Esophagus squamous epithelium (tissue), 5 donors: Measurements from ENCODE around the gene TNPO1. TPM values are rescaled to one million over a fixed set of nuclear protein-coding genes. Genes with fewer than 3 reads are reported as not detected.

Experiments used
- DNase-seq: peaks from one replicate; lab custom pipeline; 2025; lab: John Stamatoyannopoulos, UW
- H3K27ac ChIP-seq, 4 donors: fragments of 200-600 bp; sonication (generic); one replicate each; pipeline ENCODE4 v1.5.1; 2016 to 2019; ENCODE audit warnings: mild to moderate bottlenecking in 1 of 4
- H3K27me3 ChIP-seq, 4 donors: fragments of 200-600 bp; sonication (generic); 1 replicate in 3 of 4; 2 replicates in 1 of 4; pipeline versions ENCODE4 v1.5.1 to v1.6.0; 2017 to 2021; ENCODE audit warnings: antibody characterized with exemption in 1 of 4
- H3K36me3 ChIP-seq, 3 donors: fragments of 200-600 bp; sonication (generic); one replicate each; pipeline ENCODE4 v1.5.1; 2016 to 2019
- H3K4me1 ChIP-seq, 3 donors: fragments of 200-600 bp; sonication (generic); one replicate each; pipeline ENCODE4 v1.5.1; 2017 to 2019
- H3K4me3 ChIP-seq, 4 donors: fragments of 200-600 bp; sonication (generic); 1 replicate in 3 of 4; 2 replicates in 1 of 4; pipeline ENCODE4 v1.5.1; 2016 to 2019; ENCODE audit warnings: mild to moderate bottlenecking in 2 of 4, moderate library complexity in 1 of 4
- H3K9me3 ChIP-seq, 3 donors: fragments of 200-600 bp; sonication (generic); one replicate each; pipeline ENCODE4 v1.5.1; 2016 to 2019
- POLR2A ChIP-seq, 4 donors: fragments of 450-650 bp; IDR thresholded peaks; one replicate each; pipeline ENCODE4 v1.6.1; 2017; ENCODE audit warnings: antibody characterized with exemption in 4 of 4, mild to moderate bottlenecking in 4 of 4, moderate library complexity in 3 of 4
- WGBS, 2 donors: methylation state at CpG; one replicate each; pipeline ENCODE4 v1.1.5; 2018; 5-methylcytosine and 5-hydroxymethylcytosine counted together
- intact Hi-C: fragments of 100-400 bp; cut with DNase I; formaldehyde crosslinking; loops from one replicate; pipeline ENCODE4 v1.15.0; 2022
- total RNA-seq, 4 donors: library from RNA; depleted of rRNA; stranded (reverse); fragments of >200 nt; gene quantifications; one replicate each; pipeline ENCODE4 v1.1.0, GENCODE V29; 2016
- TF ChIP-seq, protein P1 (sequence below), 6 experiments: fragments of 450-650 bp in 4 of 6; fragments of 200-600 bp in 2 of 6; sonication (generic) in 2 of 6; IDR thresholded peaks; one replicate each; pipeline ENCODE4 v1.5.1; 2016 to 2019; ENCODE audit warnings: antibody characterized with exemption in 6 of 6, mild to moderate bottlenecking in 4 of 6, moderate library complexity in 4 of 6
- donor health status: DM: yes; HTN: yes; CAD: no.

The TNPO1 gene
- total RNA-seq, 4 donors from 2014 or later: 49.1 to 90.6 (median 78.0) TPM

DNA sequence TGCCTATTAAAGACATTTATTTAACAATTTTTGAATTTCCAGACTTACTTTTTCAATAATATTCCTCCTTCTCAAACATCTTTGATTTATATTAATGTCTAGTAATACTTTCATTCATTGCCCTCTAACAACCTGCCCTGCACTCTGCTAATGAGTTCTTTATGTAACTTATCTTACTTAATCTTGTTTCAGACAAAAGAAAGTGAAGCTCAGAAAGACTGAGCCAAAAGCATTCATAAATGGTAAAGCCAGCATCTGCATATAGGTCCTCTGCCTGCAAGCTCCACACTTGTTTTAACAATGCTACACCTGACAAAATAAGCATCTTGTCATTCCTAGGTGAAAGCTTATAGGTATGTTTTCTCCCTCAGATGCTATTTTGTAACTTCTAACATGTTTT, 2.4 kb upstream of the TNPO1 start:
- intact Hi-C loops: no loop called here
- Histone ChIP-seq H3K9me3 (no peaks in the 10 kb centered on the region), H3K27ac (no peak overlapping the region), H3K36me3 (no peaks in the 10 kb centered on the region), H3K4me3 (no peak overlapping the region), H3K27me3 (no peaks in the 10 kb centered on the region), H3K4me1 (peaks cover 7 to 37% (median 8%) of the 10 kb centered on the region in 3 donors)
- no peak for TF ChIP-seq POLR2A (IDR thresholded peaks at IDR 0.05)
- no peak for DNase-seq

DNA sequence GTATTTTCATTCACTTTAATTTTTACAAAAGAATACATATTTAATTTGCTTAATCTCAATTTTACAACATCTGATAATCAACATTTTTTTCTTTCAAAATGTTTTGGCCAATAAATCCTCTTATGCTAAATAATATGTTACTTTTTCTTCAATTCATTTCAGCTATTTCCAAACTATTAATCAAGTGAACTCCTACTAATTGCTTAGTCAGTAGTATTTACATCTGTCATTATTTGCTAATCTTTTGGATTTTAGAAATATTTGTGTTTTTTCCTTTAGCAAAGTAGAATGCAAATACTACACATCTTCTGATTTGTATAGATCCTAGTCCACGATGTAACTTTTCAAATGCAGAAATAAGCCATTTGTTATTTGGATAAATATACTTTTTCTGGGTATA, 1.6 kb upstream of the TNPO1 start:
- 81 to 92% methylated on average over 1 of the region's 1 CpG for WGBS, 2 donors
- Histone ChIP-seq H3K36me3 (no peaks in the 10 kb centered on the region), H3K27ac (peak overlapping the region in 2 of 4 donors; percentile 98), H3K4me1 (peaks cover 7 to 42% (median 8%) of the 10 kb centered on the region in 3 donors), H3K4me3 (no peak overlapping the region), H3K9me3 (no peaks in the 10 kb centered on the region), H3K27me3 (no peaks in the 10 kb centered on the region)
- intact Hi-C loops: no loop called here
- no peak for DNase-seq
- TF ChIP-seq, protein P1, sequence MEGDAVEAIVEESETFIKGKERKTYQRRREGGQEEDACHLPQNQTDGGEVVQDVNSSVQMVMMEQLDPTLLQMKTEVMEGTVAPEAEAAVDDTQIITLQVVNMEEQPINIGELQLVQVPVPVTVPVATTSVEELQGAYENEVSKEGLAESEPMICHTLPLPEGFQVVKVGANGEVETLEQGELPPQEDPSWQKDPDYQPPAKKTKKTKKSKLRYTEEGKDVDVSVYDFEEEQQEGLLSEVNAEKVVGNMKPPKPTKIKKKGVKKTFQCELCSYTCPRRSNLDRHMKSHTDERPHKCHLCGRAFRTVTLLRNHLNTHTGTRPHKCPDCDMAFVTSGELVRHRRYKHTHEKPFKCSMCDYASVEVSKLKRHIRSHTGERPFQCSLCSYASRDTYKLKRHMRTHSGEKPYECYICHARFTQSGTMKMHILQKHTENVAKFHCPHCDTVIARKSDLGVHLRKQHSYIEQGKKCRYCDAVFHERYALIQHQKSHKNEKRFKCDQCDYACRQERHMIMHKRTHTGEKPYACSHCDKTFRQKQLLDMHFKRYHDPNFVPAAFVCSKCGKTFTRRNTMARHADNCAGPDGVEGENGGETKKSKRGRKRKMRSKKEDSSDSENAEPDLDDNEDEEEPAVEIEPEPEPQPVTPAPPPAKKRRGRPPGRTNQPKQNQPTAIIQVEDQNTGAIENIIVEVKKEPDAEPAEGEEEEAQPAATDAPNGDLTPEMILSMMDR (IDR thresholded peaks at IDR 0.05): no peak
- no peak for TF ChIP-seq POLR2A (IDR thresholded peaks at IDR 0.05)

DNA sequence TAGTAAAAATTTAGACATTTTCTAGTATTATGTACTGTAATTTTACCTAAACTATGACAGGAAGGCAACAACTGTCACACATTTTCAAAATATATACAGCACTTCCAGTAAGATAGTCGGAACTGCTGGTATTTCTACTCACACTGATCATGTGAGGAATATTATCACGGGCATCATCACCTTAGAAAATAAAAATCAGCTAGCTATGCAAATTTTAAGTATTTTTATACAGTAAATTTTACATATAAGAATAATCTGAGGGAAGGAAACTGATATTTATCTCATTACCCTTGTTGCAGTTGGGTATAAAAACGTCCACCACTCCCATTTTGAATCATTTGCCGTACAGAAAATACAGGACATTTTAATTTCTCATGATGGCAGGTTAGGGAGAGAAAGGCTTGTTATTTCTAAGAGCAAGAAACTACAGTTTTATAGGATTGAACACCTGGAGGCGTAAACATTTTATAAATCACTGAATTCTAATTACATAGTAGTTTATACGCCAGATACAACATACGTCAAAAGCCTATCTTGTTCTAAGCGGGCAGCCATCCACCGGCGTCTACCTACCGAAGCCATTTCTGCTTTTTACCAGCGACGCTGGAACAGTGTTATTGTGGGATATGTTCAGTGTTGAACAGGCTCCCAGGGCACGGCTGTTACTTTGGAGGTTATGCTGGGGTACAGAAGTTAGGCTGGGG, 729 bp upstream of the TNPO1 start:
- Histone ChIP-seq H3K4me3 (peak overlapping the region; percentile 70 to 97 (median 80)), H3K9me3 (no peaks in the 10 kb centered on the region), H3K27me3 (no peaks in the 10 kb centered on the region), H3K27ac (peak overlapping the region; percentile 97 to 99 (median 98)), H3K4me1 (peaks cover 7 to 42% (median 8%) of the 10 kb centered on the region in 3 donors), H3K36me3 (no peaks in the 10 kb centered on the region)
- WGBS, 2 donors: 4 to 7% methylated on average over 11 of the region's 14 CpGs
- intact Hi-C loops: no loop called here
- TF ChIP-seq, protein P1 (IDR thresholded peaks at IDR 0.05): no peak
- no peak for TF ChIP-seq POLR2A (IDR thresholded peaks at IDR 0.05)
- no peak for DNase-seq

DNA sequence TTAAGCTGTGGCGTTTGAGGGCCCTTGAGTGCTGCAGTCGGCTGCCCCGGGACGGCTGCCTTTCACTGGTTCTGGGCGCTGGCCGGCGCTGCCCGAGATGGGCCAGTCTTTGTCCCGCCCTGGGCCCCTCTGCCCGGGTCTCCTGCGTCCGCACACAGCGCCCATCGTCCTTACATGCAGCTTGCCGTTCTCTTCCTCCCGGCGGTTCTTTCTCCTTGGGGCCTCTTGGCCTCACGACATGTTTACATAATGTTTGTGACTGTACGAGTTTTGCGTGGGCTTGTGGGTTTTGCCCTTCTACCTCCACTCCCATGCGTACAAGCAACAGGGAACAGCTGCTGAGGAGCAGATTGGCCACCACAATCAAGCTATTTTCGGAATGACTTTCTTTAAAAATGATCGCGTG, 618 bp downstream of the TNPO1 start:
- intact Hi-C loops: no loop called here
- DNase-seq: no peak
- Histone ChIP-seq H3K4me1 (peaks cover 8 to 48% (median 12%) of the 10 kb centered on the region in 3 donors), H3K9me3 (no peaks in the 10 kb centered on the region), H3K27ac (peak overlapping the region; percentile 97 to 99 (median 98)), H3K36me3 (no peaks in the 10 kb centered on the region), H3K4me3 (peak overlapping the region; percentile 70 to 97 (median 80)), H3K27me3 (no peaks in the 10 kb centered on the region)
- TF ChIP-seq, protein P1 (IDR thresholded peaks at IDR 0.05): no peak
- no peak for TF ChIP-seq POLR2A (IDR thresholded peaks at IDR 0.05)
- WGBS, 2 donors: 0 to 1% methylated on average over 16 to 17 of the region's 24 CpGs

DNA sequence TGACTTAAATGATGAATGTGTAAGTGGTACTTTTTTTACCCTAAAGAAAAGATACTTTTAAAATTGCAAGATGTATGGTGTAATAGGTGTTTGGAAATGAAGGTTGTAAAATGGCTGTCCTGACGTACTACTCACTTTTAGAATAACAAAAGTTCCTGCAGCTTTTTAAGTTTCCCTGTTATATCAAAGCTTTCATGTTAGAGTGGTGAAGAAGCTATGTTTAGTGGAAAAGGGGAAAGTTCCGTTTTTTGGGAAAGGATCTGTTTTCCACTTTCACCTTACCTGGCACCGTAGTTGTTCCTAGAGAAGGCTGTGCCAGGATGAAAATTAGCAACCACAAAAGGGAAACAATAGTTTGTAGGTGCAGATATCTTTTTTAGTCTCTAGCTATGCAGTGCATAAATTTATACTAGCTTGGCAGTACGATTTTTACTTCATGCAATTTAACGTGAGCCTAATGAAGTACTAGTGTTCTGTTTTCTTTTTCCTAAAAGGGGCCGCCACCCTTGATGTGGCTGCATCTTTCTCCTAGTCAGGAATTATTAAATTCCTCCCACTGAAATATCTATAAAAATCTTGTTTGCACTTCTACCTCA, 1.3 kb downstream of the TNPO1 start:
- Histone ChIP-seq H3K9me3 (no peaks in the 10 kb centered on the region), H3K4me3 (peak overlapping the region; percentile 70 to 97 (median 80)), H3K27me3 (no peaks in the 10 kb centered on the region), H3K36me3 (no peaks in the 10 kb centered on the region), H3K27ac (peak overlapping the region; percentile 97 to 99 (median 98)), H3K4me1 (peaks cover 8 to 55% (median 16%) of the 10 kb centered on the region in 3 donors)
- TF ChIP-seq, protein P1 (IDR thresholded peaks at IDR 0.05): no peak
- no peak for TF ChIP-seq POLR2A (IDR thresholded peaks at IDR 0.05)
- intact Hi-C loops: no loop called here
- 10 to 14% methylated on average over 6 of the region's 6 CpGs for WGBS, 2 donors
- no peak for DNase-seq
